ENCODE data around the gene MRGPRD. TPM values are rescaled to one million over a fixed set of nuclear protein-coding genes. Genes with fewer than 3 reads are reported as not detected.

The MRGPRD gene
- total and polyA plus RNA-seq, 10 of the 15 experiments (the other 5 are each of a cell fraction or from before 2014, with no cell fraction given) = not detected

- ChIA-PET POLR2A (no interaction called here), RAD21 (ENCODE audit: unreplicated experiment) (no interaction called here)
- in situ Hi-C loops (cut with MboI) = no loop called here
Observed at GRCh38 chr11:68947151-68947550, 33.6 kb downstream of the MRGPRD start.

GRCh38 chr11:68946416-68947090 lies 34.2 kb downstream of the MRGPRD start:
- intact Hi-C loops (cut with micrococcal nuclease; ENCODE audit: unreplicated experiment) = loop anchor here (5.0 kb wide), 1 partner anchor 141 kb away; no protein-coding TSS in a partner anchor
- H3K27me3 ChIP-seq (replicated peaks in 1 of 2; ENCODE audit: control insufficient read depth in 2 of 2, insufficient read depth in 2 of 2, low read length in 1 of 2) = no peaks in the 10 kb centered on the region
- no peaks in the 10 kb centered on the region for H4K20me1 ChIP-seq (ENCODE audit: control insufficient read depth, insufficient read depth)
- no TSS peak for BruUV-seq (replicated peaks)
- in situ Hi-C loops (cut with MboI) = no loop called here
- H3K9me3 ChIP-seq (replicated peaks; ENCODE audit: control insufficient read depth, insufficient read depth, low read length) = no peaks in the 10 kb centered on the region
- H3K36me3 ChIP-seq (ENCODE audit: control insufficient read depth in 2 of 2, insufficient read depth in 2 of 2, low read length in 1 of 2) = no peaks in the 10 kb centered on the region
- DNase-seq (ENCODE audit: low read depth, low spot score) = no peak
- no peak for ATAC-seq
- H3K4me1 ChIP-seq (ENCODE audit: control insufficient read depth, insufficient read depth, low read length) = no peaks in the 10 kb centered on the region; the same call in 1 of the 2 replicates
- no peaks in the 10 kb centered on the region for H3K79me2 ChIP-seq (ENCODE audit: control insufficient read depth, insufficient read depth, low read length)
- WGBS (ENCODE audit: insufficient coverage, insufficient replicate concordance, low lambda C conversion rate, missing lambda C conversion rate) = 67% methylated on average over 18 of the region's 18 CpGs
- no peak overlapping the region for H3K9ac ChIP-seq (ENCODE audit: control insufficient read depth, insufficient read depth, low read length)
- RAD21 ChIA-PET (ENCODE audit: unreplicated experiment) = no interaction called here
- no peak overlapping the region for H3K4me2 ChIP-seq (ENCODE audit: control insufficient read depth, insufficient read depth)
- POLR2A ChIA-PET = no interaction called here
- SMC1A ChIA-PET (ENCODE audit: uncharacterized antibody, unreplicated experiment) = no interaction called here
- CTCF ChIA-PET = no interaction called here
- H2AFZ ChIP-seq (ENCODE audit: control insufficient read depth, low read depth, low read length) = no peak overlapping the region
- H3K4me3 ChIP-seq = no peak overlapping the region
- FAIRE-seq = no peak
- H3K27ac ChIP-seq (ENCODE audit: control insufficient read depth, insufficient read depth) = no peak overlapping the region
- TF ChIP-seq POLR2A (IDR thresholded peaks at IDR 0.05; ENCODE audit: low read depth, low read length) (no peak), SMC3 (IDR thresholded peaks at IDR 0.05; ENCODE audit: borderline replicate concordance, low read length) (no peak), CUX1 (IDR thresholded peaks at IDR 0.05; ENCODE audit: insufficient replicate concordance, low read depth, low read length) (no peak), ATF2 (IDR thresholded peaks at IDR 0.05; ENCODE audit: low read length) (no peak)

More at GRCh38 chr11:68947151-68947550, 33.6 kb downstream of the MRGPRD start:
- Histone ChIP-seq H3K4me1 (ENCODE audit: control insufficient read depth, insufficient read depth, low read length) (no peaks in the 10 kb centered on the region; the same call in 1 of the 2 replicates), H3K4me3 (no peak overlapping the region), H3K27ac (ENCODE audit: control insufficient read depth, insufficient read depth) (no peak overlapping the region), H3K9ac (ENCODE audit: control insufficient read depth, insufficient read depth, low read length) (no peak overlapping the region), H2AFZ (ENCODE audit: control insufficient read depth, low read depth, low read length) (no peak overlapping the region), H4K20me1 (ENCODE audit: control insufficient read depth, insufficient read depth) (no peaks in the 10 kb centered on the region), H3K36me3 (ENCODE audit: control insufficient read depth in 2 of 2, insufficient read depth in 2 of 2, low read length in 1 of 2) (no peaks in the 10 kb centered on the region), H3K9me3 (replicated peaks; ENCODE audit: control insufficient read depth, insufficient read depth, low read length) (no peaks in the 10 kb centered on the region), H3K4me2 (ENCODE audit: control insufficient read depth, insufficient read depth) (no peak overlapping the region), H3K27me3 (replicated peaks in 1 of 2; ENCODE audit: control insufficient read depth in 2 of 2, insufficient read depth in 2 of 2, low read length in 1 of 2) (no peaks in the 10 kb centered on the region), H3K79me2 (ENCODE audit: control insufficient read depth, insufficient read depth, low read length) (no peaks in the 10 kb centered on the region)
- WGBS (ENCODE audit: insufficient coverage, insufficient replicate concordance, low lambda C conversion rate, missing lambda C conversion rate) = 56% methylated on average over 11 of the region's 11 CpGs
- intact Hi-C loops (cut with micrococcal nuclease; ENCODE audit: unreplicated experiment) = loop anchor here (5.0 kb wide), 1 partner anchor 140 kb away; no protein-coding TSS in a partner anchor
- ChIA-PET SMC1A (ENCODE audit: uncharacterized antibody, unreplicated experiment) (no interaction called here), CTCF (no interaction called here)
- FAIRE-seq (no peak), ATAC-seq (no peak), DNase-seq (ENCODE audit: low read depth, low spot score) (no peak)
- TF ChIP-seq MEF2B (IDR thresholded peaks at IDR 0.05; ENCODE audit: partially characterized antibody, poor library complexity, severe bottlenecking) (no peak), SPI1 (IDR thresholded peaks at IDR 0.05; ENCODE audit: borderline replicate concordance, insufficient read depth, low read depth, low read length) (no peak), TCF3 (IDR thresholded peaks at IDR 0.05; ENCODE audit: borderline replicate concordance, insufficient read depth, low read depth, low read length) (no peak), PBX3 (IDR thresholded peaks at IDR 0.05; ENCODE audit: insufficient replicate concordance, low read depth, low read length) (no peak)
- no TSS peak for BruUV-seq (replicated peaks)

Measured in GM12878 (cell line).